ENCODE measurements around the gene PTPRC.

PTPRC gene

GRCh38 chr1:198701250-198701649 is 62.4 kb downstream of the PTPRC start:
- no peak for DNase-seq (ENCODE audit: low spot score)

DNA sequence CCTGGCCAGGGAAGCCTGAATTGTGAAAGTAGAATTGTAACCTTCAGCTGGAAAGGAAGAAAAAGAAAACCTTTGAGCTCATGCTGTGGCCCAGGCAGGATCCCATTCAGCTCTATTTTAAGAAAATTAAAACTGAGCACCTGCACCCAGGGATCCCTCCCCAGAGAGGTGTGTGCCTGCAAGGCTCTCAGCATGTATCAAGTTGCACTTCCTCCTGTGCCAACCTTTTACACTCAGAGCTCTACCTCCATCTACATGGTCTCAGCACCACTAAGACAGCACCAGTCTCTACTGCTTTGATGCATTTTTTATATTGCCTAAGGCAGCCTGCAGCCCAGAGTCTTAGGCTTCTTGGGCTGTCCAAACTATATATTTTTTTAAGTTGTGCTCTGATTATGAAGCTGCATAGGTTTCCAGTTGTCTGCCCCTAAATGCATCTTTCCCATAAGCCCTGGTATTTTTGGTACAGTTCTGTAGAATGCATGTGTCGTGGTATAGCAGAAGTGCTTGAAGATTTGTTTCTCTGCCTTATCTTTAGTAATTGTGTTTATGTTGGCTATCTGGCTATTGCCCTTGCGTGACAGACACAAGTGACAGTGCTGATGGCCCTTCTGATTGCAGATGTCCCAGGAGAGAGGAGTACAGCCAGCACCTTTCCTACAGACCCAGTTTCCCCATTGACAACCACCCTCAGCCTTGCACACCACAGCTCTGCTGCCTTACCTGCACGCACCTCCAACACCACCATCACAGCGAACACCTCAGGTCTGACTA is 63.1 kb downstream of the PTPRC start:
- DNase-seq (ENCODE audit: low spot score) = no peak

- DNase-seq (ENCODE audit: low spot score) = no peak
Observed at GRCh38 chr1:198708761-198709525, 70.1 kb downstream of the PTPRC start.

DNA sequence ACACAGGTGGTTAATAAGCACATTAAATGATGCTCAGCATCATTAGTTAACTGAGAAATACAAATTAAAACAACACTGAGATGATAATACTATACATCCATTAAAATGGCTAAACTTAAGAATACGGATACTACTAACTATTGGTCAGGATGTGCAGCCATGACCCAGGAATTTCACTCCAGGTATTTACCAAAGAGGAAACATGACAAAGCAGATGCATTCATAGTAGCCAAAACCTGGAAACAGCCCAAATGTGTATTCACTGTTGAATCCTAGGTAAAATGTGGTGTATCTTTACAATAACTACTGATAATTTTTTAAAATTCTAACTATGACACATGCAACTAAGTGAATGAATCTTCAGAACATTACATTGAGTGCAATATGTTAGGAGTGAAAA is 73.0 kb downstream of the PTPRC start:
- no peak for DNase-seq (ENCODE audit: low spot score)

DNA sequence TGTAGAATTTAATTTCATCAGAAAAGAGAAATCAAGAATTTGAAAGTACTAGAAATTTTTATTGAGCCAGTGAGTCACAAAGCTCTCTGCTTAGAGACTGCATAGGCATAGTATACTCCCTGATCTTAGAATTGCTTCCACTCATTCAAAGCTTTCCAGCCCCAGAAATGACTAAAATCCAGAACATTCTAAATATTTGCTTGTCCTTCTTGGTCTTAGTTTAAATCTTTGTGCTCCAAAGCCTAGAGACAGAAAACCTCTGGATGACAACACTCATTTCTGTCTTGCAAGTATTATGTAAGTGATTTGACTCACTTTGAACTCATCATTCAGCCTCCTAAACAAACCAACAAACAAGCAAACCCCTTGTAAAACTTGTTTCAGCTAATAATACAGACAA is 74.2 kb downstream of the PTPRC start:
- DNase-seq (ENCODE audit: low spot score) = no peak

DNA sequence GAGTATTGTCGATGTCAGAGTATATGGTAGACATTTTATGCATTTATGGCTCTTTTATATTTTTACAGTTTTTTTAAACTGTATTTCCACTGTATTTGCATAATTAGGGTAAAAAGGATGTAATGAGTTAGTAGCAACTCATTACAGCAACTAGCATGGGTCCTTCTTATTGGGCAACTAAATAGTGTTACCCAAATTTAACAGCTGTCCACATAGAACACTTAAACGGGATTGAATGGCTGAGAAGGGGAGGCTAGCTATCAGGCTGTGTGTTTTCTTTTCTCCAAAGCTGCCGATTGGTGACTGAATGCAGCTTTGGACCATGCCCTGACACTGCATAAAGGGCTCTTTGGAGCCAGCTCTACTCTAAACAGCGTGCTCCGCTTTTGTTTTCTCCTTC is 75.4 kb downstream of the PTPRC start:
- no peak for DNase-seq (ENCODE audit: low spot score)

DNA sequence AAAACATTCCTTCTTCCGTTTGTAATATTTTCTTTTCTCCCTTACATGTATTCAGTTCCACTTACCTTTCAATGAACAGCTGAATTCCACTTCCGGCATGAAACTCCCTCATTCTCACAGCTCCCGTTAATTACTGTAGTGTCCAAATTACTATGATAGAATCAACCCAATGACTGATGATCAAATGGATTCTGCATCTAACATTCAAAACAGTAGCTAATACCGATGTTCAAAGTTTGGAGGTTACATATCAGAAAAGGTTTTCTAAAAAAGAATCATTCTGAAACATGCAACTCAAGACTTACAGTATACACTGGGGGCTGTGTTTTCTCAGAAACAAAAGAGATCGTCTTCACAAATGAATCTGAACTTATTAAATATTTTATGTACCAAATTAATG is 77.2 kb downstream of the PTPRC start:
- DNase-seq (ENCODE audit: low spot score) = no peak

DNA sequence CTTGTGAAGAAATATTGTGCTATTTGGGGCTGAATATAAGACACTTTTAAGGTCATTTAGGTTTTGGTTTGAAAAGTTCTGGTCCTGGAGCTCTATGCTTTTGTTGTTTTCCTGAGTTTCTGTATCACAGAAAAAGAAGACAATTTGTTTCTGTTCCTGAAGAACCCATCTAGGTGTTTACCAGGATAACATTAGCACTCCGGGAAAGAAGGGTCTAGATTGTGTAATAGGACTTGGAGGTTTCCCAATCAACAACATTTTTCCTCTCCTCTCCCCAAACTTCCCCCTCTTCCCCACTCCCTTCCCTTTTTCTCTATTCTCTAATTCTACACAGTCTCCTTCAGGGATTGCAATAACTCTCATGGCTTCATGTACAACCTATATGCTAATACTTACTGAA is 78.7 kb downstream of the PTPRC start:
- DNase-seq (ENCODE audit: low spot score) = no peak

GRCh38 chr1:198723127-198723526 is 84.3 kb downstream of the PTPRC start:
- DNase-seq (ENCODE audit: low spot score) = no peak

- no peak for DNase-seq (ENCODE audit: low spot score)
Observed at GRCh38 chr1:198725090-198725489, 86.2 kb downstream of the PTPRC start.

GRCh38 chr1:198726455-198726854 is 87.6 kb downstream of the PTPRC start:
- DNase-seq (ENCODE audit: low spot score) = no peak

- no peak for DNase-seq (ENCODE audit: low spot score)
Observed at GRCh38 chr1:198729195-198729863, 90.5 kb downstream of the PTPRC start.

- DNase-seq (ENCODE audit: low spot score) = no peak
Observed at GRCh38 chr1:198730952-198731351, 92.1 kb downstream of the PTPRC start.

DNA sequence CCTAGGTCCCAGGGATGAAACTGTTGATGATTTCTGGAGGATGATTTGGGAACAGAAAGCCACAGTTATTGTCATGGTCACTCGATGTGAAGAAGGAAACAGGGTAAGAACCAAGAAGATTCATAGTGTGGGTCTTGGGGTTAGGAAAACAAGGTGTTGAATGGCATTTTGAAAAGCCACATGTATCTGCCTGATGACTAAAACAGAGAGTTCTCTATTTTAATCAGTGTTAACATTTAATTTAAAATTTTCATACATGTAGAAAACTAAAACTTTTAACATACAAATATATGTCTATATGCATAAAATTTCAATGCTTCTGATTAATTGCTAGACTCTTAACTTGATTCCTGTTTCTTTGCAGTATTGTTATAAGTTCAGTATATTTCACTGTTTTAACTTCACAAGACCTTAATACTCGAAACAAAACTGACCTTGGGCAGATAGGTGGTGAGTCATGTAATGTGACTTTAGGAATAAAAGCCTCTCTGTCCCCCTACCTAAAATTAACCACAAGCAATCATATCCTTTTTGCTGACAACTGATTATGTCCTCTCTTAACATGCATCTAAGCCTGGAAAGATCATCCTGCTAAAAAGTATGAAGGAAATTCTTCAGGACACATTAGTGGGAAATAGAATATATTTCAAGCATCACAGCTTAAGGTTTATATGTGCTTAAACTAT is 95.6 kb downstream of the PTPRC start:
- no peak for DNase-seq (ENCODE audit: low spot score)

GRCh38 chr1:198741744-198742143 is 102.9 kb downstream of the PTPRC start:
- DNase-seq (ENCODE audit: low spot score) = no peak

- DNase-seq (ENCODE audit: low spot score) = no peak
Observed at GRCh38 chr1:198747127-198747526, 108.3 kb downstream of the PTPRC start.

- DNase-seq (ENCODE audit: low spot score) = no peak
Observed at GRCh38 chr1:198749279-198749678, 110.4 kb downstream of the PTPRC start.

DNA sequence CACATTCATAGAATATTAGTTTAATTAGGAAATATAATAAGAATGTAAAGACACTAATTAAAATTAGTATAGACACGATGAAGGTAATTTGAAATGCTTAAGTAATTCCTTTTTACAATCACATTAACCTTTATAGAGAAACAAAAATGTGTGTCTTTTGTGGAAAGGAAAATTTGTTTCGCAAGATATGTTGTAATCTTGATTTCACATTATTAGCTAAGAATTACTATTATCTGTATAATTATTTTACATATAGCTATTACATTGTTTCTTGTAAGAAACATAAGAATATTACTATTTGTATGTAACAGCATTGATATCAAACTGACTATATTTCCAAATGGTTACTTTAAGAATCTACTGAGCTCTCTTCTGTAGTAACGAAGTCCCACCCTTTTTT is 111.2 kb downstream of the PTPRC start:
- DNase-seq (ENCODE audit: low spot score) = no peak

DNA sequence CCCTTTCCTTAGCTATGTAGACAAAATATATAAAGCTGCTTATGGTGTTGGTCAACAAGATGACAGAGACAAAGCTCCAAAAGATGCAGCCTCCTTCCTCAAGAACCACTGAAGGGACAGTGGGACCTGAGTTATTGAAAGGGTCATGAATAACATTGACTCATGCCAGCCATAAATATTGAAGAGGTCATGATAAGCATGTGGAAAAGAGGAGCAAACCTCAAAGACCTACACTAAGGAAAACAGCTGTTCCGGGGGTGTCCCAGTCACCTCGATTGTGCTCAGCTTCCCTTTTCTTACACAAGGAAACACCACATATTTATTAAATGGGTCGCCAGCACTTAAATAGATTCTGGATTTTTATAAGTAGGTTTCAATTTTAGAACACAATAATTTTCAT is 112.9 kb downstream of the PTPRC start:
- no peak for DNase-seq (ENCODE audit: low spot score)

- DNase-seq (ENCODE audit: low spot score) = no peak
Observed at GRCh38 chr1:198754670-198755069, 115.8 kb downstream of the PTPRC start.

DNA sequence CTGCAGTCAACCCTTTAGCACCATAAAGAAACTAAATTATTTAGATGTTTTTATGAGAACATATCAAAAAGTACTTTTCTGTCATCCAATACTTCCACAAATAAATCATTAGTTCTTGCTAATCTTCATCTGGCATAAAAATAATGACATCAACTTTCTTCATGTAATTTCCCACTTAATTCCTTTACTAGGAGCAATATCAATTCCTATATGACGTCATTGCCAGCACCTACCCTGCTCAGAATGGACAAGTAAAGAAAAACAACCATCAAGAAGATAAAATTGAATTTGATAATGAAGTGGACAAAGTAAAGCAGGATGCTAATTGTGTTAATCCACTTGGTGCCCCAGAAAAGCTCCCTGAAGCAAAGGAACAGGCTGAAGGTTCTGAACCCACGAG is 116.9 kb downstream of the PTPRC start:
- no peak for DNase-seq (ENCODE audit: low spot score)

GRCh38 chr1:198756470-198756869 is 117.6 kb downstream of the PTPRC start:
- peak; percentile 37 for DNase-seq (ENCODE audit: low spot score)
